CD4-positive, alpha-beta T cell (primary cell): Measurements from ENCODE around the gene TP63. TPM values are rescaled to one million over a fixed set of nuclear protein-coding genes. Genes with fewer than 3 reads are reported as not detected.

ENCODE experiments used
- ATAC-seq: fragments of 200-7000 bp; cut with Tn5 transposase; one replicate; pipeline ENCODE4 v1.10.0; 2022; ENCODE audit warnings: mild to moderate bottlenecking; ENCODE audit not compliant: poor library complexity
- CTCF ChIA-PET: fragments of 350-600 bp; sonication (Branson Sonifier 250); formaldehyde crosslinking; loops from one replicate; lab custom pipeline; 2021; ENCODE audit warnings: antibody characterized with exemption, inconsistent platforms; lab: Charles Lee
- POLR2A ChIA-PET: fragments of 350-600 bp; sonication (Branson Sonifier 250); formaldehyde crosslinking; loops from one replicate; lab custom pipeline; 2021; ENCODE audit warnings: antibody characterized with exemption, inconsistent platforms; lab: Charles Lee
- DNase-seq, 14 experiments: peaks; one replicate each; pipeline ENCODE4 v3.0.0-alpha.2; 2013 to 2020; ENCODE audit warnings: mixed read lengths in 2 of 14
- H3K27ac ChIP-seq, 2 donors: one replicate each; pipeline versions ENCODE4 v1.5.1 to v1.7.0; 2013; ENCODE audit warnings: low read length in 2 of 2, low read depth in 1 of 2, mild to moderate bottlenecking in 1 of 2
- H3K27me3 ChIP-seq, 2 experiments: 1 replicate in 1 of 2; 2 replicates in 1 of 2; pipeline versions ENCODE4 v1.6.1 to v1.7.0; 2013; ENCODE audit warnings: low read length in 2 of 2, control low read depth in 1 of 2, mild to moderate bottlenecking in 1 of 2, moderate library complexity in 1 of 2; ENCODE audit not compliant: insufficient read depth in 2 of 2, control insufficient read depth in 1 of 2
- H3K36me3 ChIP-seq: one replicate; pipeline ENCODE4 v1.6.1; 2013; ENCODE audit warnings: low read length, control low read depth; ENCODE audit not compliant: insufficient read depth
- H3K4me1 ChIP-seq: one replicate; pipeline ENCODE4 v1.6.1; 2013; ENCODE audit warnings: low read length, control low read depth; ENCODE audit not compliant: insufficient read depth
- H3K4me3 ChIP-seq: one replicate; pipeline ENCODE4 v1.5.1; 2013; ENCODE audit warnings: mild to moderate bottlenecking, low read length, moderate library complexity
- H3K9me3 ChIP-seq, 2 experiments: 1 replicate in 1 of 2; 2 replicates in 1 of 2; pipeline versions ENCODE4 v1.6.1 to v1.7.0; 2013; ENCODE audit warnings: low read length in 2 of 2, mild to moderate bottlenecking in 2 of 2, control low read depth in 1 of 2, moderate library complexity in 1 of 2; ENCODE audit not compliant: control insufficient read depth in 1 of 2, insufficient read depth in 1 of 2
- H3K27ac Mint-ChIP-seq: one replicate; pipeline ENCODE4 v1.8.0; 2020; ENCODE audit warnings: mixed read lengths
- H3K27me3 Mint-ChIP-seq: one replicate; pipeline ENCODE4 v1.8.0; 2021; ENCODE audit warnings: mixed read lengths
- H3K36me3 Mint-ChIP-seq: one replicate; pipeline ENCODE4 v1.8.0; 2021; ENCODE audit warnings: low read depth, mixed read lengths
- H3K4me1 Mint-ChIP-seq: one replicate; pipeline ENCODE4 v1.8.0; 2021; ENCODE audit warnings: low read depth, mixed read lengths
- H3K4me3 Mint-ChIP-seq: one replicate; pipeline ENCODE4 v1.8.0; 2020; ENCODE audit warnings: mild to moderate bottlenecking, mixed read lengths
- H3K9me3 Mint-ChIP-seq: one replicate; pipeline ENCODE4 v1.8.0; 2020; ENCODE audit warnings: mixed read lengths
- intact Hi-C, 2 experiments: fragments of 100-400 bp; cut with DNase I in 1 of 2; cut with micrococcal nuclease in 1 of 2; formaldehyde crosslinking; loops; one replicate each; pipeline versions ENCODE4 v1.15.1 to v1.9.0; 2023 to 2025; cut with DNase I, micrococcal nuclease
- total RNA-seq, 174 experiments: library from RNA in 2 of 174; stranded (reverse) in 2 of 174; gene quantifications; one replicate each; pipeline ENCODE4 v1.2.3 and lab custom pipeline; 2021 to 2026
- TF ChIP-seq, protein P1 (sequence below): fragments of 200-600 bp; IDR thresholded peaks from one replicate; pipeline ENCODE4 v1.8.0; 2022; ENCODE audit warnings: antibody characterized with exemption, mild to moderate bottlenecking

The TP63 gene
- total RNA-seq, 2 experiments from 2014 or later: 0.31 TPM; not detected in 1

DNA sequence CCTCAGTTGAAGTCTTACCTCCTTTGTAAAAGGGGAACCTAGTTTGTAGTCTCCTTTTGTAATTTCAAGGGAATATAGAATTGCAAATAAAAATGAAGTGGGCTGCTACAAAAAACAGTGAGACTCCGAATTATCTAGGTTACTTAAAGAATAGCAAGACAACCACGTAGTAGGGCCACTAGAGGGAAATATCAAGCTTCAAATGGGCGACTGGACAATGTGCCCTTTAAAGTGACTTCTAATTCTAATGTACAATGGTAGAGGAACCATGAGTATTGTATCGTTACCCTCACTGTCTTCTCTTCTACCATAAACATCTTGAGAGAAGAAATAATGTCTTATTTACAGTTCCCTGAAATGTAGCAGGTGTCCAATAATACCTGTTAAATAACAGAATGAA is 56.3 kb downstream of the TP63 start:
- intact Hi-C loops: no loop called here
- Histone ChIP-seq H3K27ac (no peak overlapping the region), H3K36me3 (no peaks in the 10 kb centered on the region), H3K27me3 (no peaks in the 10 kb centered on the region), H3K4me1 (no peaks in the 10 kb centered on the region), H3K4me3 (no peak overlapping the region), H3K9me3 (no peaks in the 10 kb centered on the region)
- ATAC-seq (no peak), DNase-seq (no peak)
- H3K4me3 Mint-ChIP-seq: no peak overlapping the region
- ChIA-PET POLR2A (no interaction called here), CTCF (no interaction called here)
- H3K4me1 Mint-ChIP-seq: peaks cover 10% of the 10 kb centered on the region
- no peaks in the 10 kb centered on the region for H3K9me3 Mint-ChIP-seq
- H3K27ac Mint-ChIP-seq: no peak overlapping the region
- H3K27me3 Mint-ChIP-seq: no peaks in the 10 kb centered on the region
- TF ChIP-seq, protein P1, sequence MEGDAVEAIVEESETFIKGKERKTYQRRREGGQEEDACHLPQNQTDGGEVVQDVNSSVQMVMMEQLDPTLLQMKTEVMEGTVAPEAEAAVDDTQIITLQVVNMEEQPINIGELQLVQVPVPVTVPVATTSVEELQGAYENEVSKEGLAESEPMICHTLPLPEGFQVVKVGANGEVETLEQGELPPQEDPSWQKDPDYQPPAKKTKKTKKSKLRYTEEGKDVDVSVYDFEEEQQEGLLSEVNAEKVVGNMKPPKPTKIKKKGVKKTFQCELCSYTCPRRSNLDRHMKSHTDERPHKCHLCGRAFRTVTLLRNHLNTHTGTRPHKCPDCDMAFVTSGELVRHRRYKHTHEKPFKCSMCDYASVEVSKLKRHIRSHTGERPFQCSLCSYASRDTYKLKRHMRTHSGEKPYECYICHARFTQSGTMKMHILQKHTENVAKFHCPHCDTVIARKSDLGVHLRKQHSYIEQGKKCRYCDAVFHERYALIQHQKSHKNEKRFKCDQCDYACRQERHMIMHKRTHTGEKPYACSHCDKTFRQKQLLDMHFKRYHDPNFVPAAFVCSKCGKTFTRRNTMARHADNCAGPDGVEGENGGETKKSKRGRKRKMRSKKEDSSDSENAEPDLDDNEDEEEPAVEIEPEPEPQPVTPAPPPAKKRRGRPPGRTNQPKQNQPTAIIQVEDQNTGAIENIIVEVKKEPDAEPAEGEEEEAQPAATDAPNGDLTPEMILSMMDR: no peak
- H3K36me3 Mint-ChIP-seq: no peaks in the 10 kb centered on the region

DNA sequence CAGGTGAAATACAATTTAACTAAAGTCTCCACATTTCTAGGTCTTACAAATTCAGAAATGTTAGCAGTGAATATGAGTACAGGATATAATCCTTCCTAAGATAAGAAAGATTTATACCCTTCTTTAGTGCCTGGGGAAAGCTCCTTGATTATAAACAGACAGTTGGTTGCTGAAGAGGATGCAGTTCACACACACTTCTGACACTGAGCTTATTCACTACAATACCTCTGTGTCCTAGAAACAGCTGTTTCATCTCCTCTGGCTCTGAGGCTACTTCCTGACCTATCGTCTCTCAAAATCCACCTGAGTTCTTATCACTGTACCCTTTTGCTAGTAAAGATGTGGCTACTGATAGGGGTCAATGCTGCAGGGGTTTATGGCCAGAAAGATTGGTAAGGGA is 57.1 kb downstream of the TP63 start:
- H3K9me3 ChIP-seq: no peaks in the 10 kb centered on the region
- Mint-ChIP-seq H3K9me3 (no peaks in the 10 kb centered on the region), H3K27me3 (no peaks in the 10 kb centered on the region), H3K4me3 (no peak overlapping the region), H3K36me3 (no peaks in the 10 kb centered on the region), H3K4me1 (peaks cover 10% of the 10 kb centered on the region), H3K27ac (no peak overlapping the region)
- DNase-seq: no peak
- H3K36me3 ChIP-seq: no peaks in the 10 kb centered on the region
- ChIA-PET CTCF (no interaction called here), POLR2A (no interaction called here)
- H3K27ac ChIP-seq: no peak overlapping the region
- intact Hi-C loops: no loop called here
- TF ChIP-seq, protein P1: no peak
- no peaks in the 10 kb centered on the region for H3K4me1 ChIP-seq
- no peak for ATAC-seq
- H3K4me3 ChIP-seq: no peak overlapping the region
- H3K27me3 ChIP-seq: no peaks in the 10 kb centered on the region

DNA sequence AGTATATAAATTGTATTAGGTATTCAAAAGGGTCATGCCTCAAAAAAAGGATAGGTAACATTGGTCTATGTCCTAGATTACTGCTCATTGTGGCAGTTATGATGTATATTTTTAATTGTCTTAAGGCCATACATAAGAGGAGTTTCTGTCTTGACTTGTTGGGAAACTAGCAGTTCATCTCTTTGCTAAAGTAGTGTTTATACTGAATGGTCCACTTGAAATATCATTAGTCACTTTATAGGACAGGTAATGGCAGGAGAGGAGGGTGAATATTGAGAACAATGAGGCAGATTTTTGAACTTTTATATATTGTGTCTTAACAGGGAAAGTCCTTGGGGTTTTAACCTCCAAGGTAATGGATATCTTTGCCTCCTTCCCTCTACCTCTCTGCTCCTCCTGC is 58.4 kb downstream of the TP63 start:
- ATAC-seq (no peak), DNase-seq (no peak)
- H3K4me1 Mint-ChIP-seq: peaks cover 10% of the 10 kb centered on the region
- Histone ChIP-seq H3K4me3 (no peak overlapping the region), H3K9me3 (no peaks in the 10 kb centered on the region), H3K36me3 (no peaks in the 10 kb centered on the region), H3K27ac (no peak overlapping the region), H3K4me1 (no peaks in the 10 kb centered on the region), H3K27me3 (no peaks in the 10 kb centered on the region)
- H3K9me3 Mint-ChIP-seq: no peaks in the 10 kb centered on the region
- no peak overlapping the region for H3K4me3 Mint-ChIP-seq
- POLR2A ChIA-PET: no interaction called here
- CTCF ChIA-PET: no interaction called here
- TF ChIP-seq, protein P1: no peak
- no peaks in the 10 kb centered on the region for H3K27me3 Mint-ChIP-seq
- intact Hi-C loops: no loop called here
- H3K36me3 Mint-ChIP-seq: no peaks in the 10 kb centered on the region
- H3K27ac Mint-ChIP-seq: no peak overlapping the region
